ENCODE results near the gene RCAN3. TPM values are rescaled to one million over a fixed set of nuclear protein-coding genes. Genes with fewer than 3 reads are reported as not detected.
"Not testable (repeated sequence)": the region's sequence is repeated elsewhere in the genome, so short reads cannot be mapped to it uniquely, and the experiment has no call there.

Gene RCAN3
- total RNA-seq, 1 experiment from 2014 or later: 21.9 TPM

- H2AFZ ChIP-seq: no peak overlapping the region
- no peak overlapping the region for H3K4me2 ChIP-seq
- H3K27ac ChIP-seq: no peak overlapping the region
- H3K4me3 ChIP-seq: no peak overlapping the region
- no peaks in the 10 kb centered on the region for H3K9me2 ChIP-seq (ENCODE audit: insufficient read depth)
- no peak for DNase-seq
- H3K27me3 ChIP-seq (ENCODE audit: insufficient read depth, low read depth): no peaks in the 10 kb centered on the region
- no peaks in the 10 kb centered on the region for H3K9me3 ChIP-seq (ENCODE audit: insufficient read depth, low read depth)
- POLR2A ChIA-PET (ENCODE audit: unreplicated experiment): no interaction called here
- intact Hi-C loops (cut with micrococcal nuclease; ENCODE audit: unreplicated experiment): no loop called here
- H3K79me2 ChIP-seq (ENCODE audit: low read depth): no peaks in the 10 kb centered on the region
- TF ChIP-seq CTCF (conservative IDR thresholded peaks at IDR 0.05) (no peak), EZH2 (IDR thresholded peaks at IDR 0.05; ENCODE audit: low read depth) (no peak)
- CTCF ChIA-PET: no interaction called here
- no peaks in the 10 kb centered on the region for H4K20me1 ChIP-seq (ENCODE audit: insufficient read depth)
- H3K4me1 ChIP-seq (replicated peaks; ENCODE audit: insufficient read depth): no peaks in the 10 kb centered on the region
- BruUV-seq (replicated peaks): no TSS peak
- no peaks in the 10 kb centered on the region for H3F3A ChIP-seq (ENCODE audit: insufficient read depth, low read depth)
- H3K36me3 ChIP-seq (ENCODE audit: low read depth): no peaks in the 10 kb centered on the region
Observed at GRCh38 chr1:24487455-24487854, 15.2 kb upstream of the RCAN3 start.

- H3K4me3 ChIP-seq; POLR2A ChIA-PET (ENCODE audit: unreplicated experiment); H3K9me2 ChIP-seq (ENCODE audit: insufficient read depth); H3K79me2 ChIP-seq (ENCODE audit: low read depth); H3K4me1 ChIP-seq (replicated peaks; ENCODE audit: insufficient read depth); BruUV-seq (replicated peaks); H3K27ac ChIP-seq; DNase-seq; H4K20me1 ChIP-seq (ENCODE audit: insufficient read depth); H3K4me2 ChIP-seq; H2AFZ ChIP-seq; H3K36me3 ChIP-seq (ENCODE audit: low read depth); H3K9me3 ChIP-seq (ENCODE audit: insufficient read depth, low read depth); H3F3A ChIP-seq (ENCODE audit: insufficient read depth, low read depth); intact Hi-C loops (cut with micrococcal nuclease; ENCODE audit: unreplicated experiment); CTCF ChIA-PET; H3K27me3 ChIP-seq (ENCODE audit: insufficient read depth, low read depth): not testable (repeated sequence)
Observed at GRCh38 chr1:24488159-24488558, 14.5 kb upstream of the RCAN3 start.

- Histone ChIP-seq H4K20me1 (ENCODE audit: insufficient read depth) (no peaks in the 10 kb centered on the region), H3K27ac (no peak overlapping the region), H3K9me3 (ENCODE audit: insufficient read depth, low read depth) (no peaks in the 10 kb centered on the region), H3K79me2 (ENCODE audit: low read depth) (no peaks in the 10 kb centered on the region), H3K4me2 (no peak overlapping the region), H3K9me2 (ENCODE audit: insufficient read depth) (no peaks in the 10 kb centered on the region), H3K36me3 (ENCODE audit: low read depth) (no peaks in the 10 kb centered on the region), H3K27me3 (ENCODE audit: insufficient read depth, low read depth) (no peaks in the 10 kb centered on the region), H3K4me1 (replicated peaks; ENCODE audit: insufficient read depth) (no peaks in the 10 kb centered on the region), H3F3A (ENCODE audit: insufficient read depth, low read depth) (no peaks in the 10 kb centered on the region), H3K4me3 (no peak overlapping the region), H2AFZ (no peak overlapping the region)
- intact Hi-C loops (cut with micrococcal nuclease; ENCODE audit: unreplicated experiment): no loop called here
- no TSS peak for BruUV-seq (replicated peaks)
- CTCF ChIA-PET: no interaction called here
- POLR2A ChIA-PET (ENCODE audit: unreplicated experiment): no interaction called here
- TF ChIP-seq CTCF (conservative IDR thresholded peaks at IDR 0.05): no peak
- no peak for TF ChIP-seq EZH2 (IDR thresholded peaks at IDR 0.05; ENCODE audit: low read depth)
- DNase-seq: no peak
Observed at GRCh38 chr1:24489674-24490073, 13.0 kb upstream of the RCAN3 start.

GRCh38 chr1:24490101-24490781 lies 12.4 kb upstream of the RCAN3 start:
- ChIA-PET POLR2A (ENCODE audit: unreplicated experiment) (interaction anchor here (0.8 kb wide), 1 partner anchor 77 kb away, joined by 6 read pairs; no protein-coding TSS in a partner anchor), CTCF (no interaction called here)
- Histone ChIP-seq H3K9me3 (ENCODE audit: insufficient read depth, low read depth) (no peaks in the 10 kb centered on the region), H3F3A (ENCODE audit: insufficient read depth, low read depth) (no peaks in the 10 kb centered on the region), H3K4me3 (no peak overlapping the region), H3K27ac (no peak overlapping the region), H4K20me1 (ENCODE audit: insufficient read depth) (no peaks in the 10 kb centered on the region), H3K79me2 (ENCODE audit: low read depth) (no peaks in the 10 kb centered on the region), H2AFZ (no peak overlapping the region), H3K4me1 (replicated peaks; ENCODE audit: insufficient read depth) (no peaks in the 10 kb centered on the region), H3K4me2 (no peak overlapping the region), H3K9me2 (ENCODE audit: insufficient read depth) (no peaks in the 10 kb centered on the region), H3K36me3 (ENCODE audit: low read depth) (no peaks in the 10 kb centered on the region), H3K27me3 (ENCODE audit: insufficient read depth, low read depth) (no peaks in the 10 kb centered on the region)
- intact Hi-C loops (cut with micrococcal nuclease; ENCODE audit: unreplicated experiment): no loop called here
- no peak for DNase-seq
- BruUV-seq (replicated peaks): no TSS peak
- TF ChIP-seq CTCF (conservative IDR thresholded peaks at IDR 0.05): no peak
- no peak for TF ChIP-seq EZH2 (IDR thresholded peaks at IDR 0.05; ENCODE audit: low read depth)
